Activated CD4-positive, alpha-beta T cell treated with anti-CD3 and anti-CD28 coated beads, Interleukin-2, Interleukin-6, amounts not matched to agents 100 ng/mL and 50 ng/mL, durations not matched to agents 16 hours and 8 hours (primary cell): ENCODE results near the gene ZNRF2.

Experiments
- DNase-seq: peaks from one replicate; pipeline ENCODE4 v3.0.0-alpha.2; 2020

The ZNRF2 gene

DNA sequence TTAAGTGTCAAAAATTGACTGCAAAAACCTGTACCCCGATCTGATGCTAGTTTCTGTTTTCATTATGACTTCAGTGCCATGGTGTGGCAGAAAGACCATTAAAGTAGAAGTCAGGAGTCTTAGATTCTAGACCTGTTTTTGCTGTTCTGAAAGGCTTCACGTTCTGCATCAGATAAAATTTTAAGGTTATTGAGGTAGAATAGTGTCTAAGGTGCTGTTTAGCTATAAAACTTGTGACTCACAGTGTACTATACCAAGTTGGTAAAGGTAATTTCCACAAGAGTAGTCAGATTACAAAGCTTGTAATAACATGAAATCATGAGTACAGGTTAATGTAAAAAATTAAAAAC is 38.6 kb downstream of the ZNRF2 start:
- DNase-seq: peak; percentile 64

DNA sequence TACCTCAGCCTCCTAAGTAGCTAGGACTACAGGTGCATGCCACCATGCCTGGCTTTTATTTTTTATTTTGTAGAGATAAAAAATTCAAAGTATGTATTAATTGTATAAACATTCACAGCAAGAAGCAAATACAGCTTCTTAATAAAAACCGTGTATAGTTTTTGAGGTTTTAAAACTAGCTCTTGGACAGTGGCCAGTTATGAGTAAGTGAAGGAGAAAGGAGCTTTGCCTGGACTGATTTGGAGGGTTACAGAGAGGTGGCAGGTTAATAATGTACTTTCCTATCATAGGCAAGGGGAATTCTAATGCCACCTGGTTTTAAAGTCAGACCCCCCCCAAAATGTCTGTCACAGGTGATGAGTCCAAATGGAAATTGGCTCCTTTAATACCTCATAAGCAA is 43.4 kb downstream of the ZNRF2 start:
- no peak for DNase-seq

- no peak for DNase-seq
These were observed 44.0 kb downstream of the ZNRF2 start for GRCh38 chr7:30328381-30328780.

DNA sequence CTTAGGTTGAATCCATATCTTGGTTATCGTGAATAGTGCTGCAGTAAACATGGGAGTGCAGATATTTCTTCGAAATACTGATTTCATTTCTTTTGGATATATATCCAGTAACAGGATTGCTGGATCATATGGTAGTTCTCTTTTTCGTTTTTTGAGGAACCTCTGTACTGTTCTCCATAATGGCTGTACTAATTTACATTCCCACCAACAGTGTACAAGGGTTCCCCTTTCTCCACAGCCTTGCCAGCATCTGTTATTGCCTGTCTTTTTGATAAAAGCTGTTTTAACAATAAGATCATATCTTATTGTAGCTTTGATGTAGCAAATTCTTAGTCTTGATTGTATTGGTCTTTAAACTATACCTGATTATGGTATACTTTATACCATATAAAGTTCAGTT is 45.3 kb downstream of the ZNRF2 start:
- DNase-seq: no peak

DNA sequence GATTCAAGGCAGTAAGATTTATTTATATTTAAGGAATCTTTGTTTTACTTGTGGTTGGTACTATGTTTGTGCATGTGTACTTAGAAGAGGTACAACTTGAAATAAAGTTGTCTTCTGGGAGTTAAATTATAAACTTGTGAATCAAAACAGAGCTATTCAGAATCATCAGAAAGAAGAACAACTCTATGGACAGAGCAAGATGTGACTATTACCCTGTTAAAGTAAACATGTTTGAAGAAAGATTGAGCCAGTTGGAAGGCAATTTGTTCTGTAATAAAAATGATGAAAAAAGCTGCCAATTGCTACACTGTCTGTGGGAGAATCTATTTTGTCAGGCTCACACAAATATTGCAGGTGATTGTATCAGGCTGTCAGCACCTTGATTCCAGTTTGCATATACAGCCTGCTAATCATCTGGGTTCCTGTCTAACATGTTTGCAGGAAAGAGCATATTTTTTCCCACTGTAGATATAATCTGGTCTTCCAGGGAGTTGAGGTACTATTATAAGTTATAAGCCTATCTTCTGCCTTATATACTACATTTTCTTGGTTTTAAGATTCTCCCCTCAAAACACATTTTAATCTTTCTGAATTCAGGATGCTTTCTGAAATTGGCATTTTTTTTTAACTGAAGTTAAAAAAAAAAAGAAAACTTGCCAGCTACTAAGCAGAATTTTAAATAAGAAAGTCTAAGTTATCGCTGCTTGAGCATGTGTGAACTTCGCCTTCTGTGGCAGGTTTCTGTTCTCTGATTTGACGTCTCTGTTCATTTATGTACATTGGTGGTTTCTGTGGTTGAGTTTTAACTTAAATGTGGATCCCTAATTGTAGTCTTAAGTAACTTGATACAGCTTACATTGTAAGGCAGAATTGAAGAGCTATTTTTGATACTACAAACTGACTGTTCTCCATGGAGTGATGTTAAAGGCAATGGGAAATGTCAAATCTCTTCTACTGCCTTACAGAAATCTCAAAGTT is 46.0 kb downstream of the ZNRF2 start:
- DNase-seq: peak; percentile 68

DNA sequence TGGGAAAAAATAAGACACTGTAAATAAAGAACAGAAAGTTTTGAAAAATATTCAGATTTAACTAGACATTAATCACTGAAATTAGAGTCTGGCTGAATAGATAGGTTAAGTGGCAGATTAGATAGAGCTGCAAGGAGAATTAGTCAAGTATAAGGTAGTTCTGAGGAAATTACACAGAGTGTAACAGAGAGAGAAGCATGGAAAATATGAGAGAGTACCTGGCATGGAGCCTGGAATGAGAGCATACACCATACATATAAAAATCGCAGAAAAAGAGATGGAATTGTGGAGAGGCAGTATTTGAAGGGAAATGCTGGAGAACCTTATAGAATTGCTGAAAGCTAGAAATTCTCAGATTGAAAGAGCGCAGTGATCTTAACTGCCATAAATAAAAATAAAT is 46.9 kb downstream of the ZNRF2 start:
- no peak for DNase-seq

DNA sequence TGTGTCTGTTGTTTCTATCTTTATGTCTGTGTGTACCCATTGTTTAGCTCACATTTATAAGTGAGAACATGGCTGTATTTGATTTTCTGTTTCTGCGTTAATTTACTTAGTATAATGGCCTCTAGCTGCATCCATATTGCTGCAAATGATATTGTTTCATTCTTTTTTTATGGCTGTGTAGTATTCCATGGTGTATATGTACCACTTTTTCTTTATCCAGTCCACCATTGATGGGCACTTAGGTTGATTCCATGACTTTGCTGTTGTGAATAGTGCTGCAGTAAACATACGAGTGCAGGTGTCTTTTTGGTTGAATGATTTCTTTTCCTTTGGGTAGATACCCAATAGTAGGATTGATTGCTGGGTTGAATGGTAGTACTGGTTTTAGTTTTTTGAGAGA is 48.2 kb downstream of the ZNRF2 start:
- DNase-seq: no peak

DNA sequence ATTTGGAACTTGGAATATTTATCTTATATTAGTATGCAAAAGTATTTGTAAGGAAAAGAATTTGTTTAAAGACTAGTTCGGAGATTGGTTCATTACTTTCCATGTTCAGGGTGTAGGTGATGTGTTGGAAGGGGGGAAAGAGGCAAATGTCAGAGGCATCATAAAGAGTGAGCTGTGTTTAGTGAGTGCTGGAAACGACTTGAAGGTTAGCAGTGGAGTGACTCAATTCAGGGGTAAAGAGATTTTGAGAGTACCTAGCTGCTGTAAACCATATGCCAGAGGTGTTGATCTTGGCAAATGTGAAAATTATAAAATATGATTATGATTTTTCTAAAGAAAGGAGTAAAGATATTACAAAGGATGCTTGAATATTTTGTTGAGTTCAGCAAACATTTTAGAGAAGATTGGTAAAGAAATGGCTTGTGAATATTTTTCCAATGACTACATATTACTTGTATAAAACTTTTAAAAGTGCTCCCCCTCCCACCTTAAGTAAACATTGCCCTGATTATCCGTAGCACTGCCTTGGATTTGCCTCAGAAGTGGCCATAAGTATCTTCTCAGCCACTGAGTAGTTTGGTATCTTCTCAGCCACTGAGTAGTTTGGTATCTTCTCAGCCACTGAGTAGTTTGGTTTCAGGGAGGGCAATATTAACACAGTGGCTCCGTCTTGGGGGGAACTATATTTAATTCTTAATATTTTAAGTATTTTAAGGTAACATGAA is 51.5 kb downstream of the ZNRF2 start:
- DNase-seq: no peak

DNA sequence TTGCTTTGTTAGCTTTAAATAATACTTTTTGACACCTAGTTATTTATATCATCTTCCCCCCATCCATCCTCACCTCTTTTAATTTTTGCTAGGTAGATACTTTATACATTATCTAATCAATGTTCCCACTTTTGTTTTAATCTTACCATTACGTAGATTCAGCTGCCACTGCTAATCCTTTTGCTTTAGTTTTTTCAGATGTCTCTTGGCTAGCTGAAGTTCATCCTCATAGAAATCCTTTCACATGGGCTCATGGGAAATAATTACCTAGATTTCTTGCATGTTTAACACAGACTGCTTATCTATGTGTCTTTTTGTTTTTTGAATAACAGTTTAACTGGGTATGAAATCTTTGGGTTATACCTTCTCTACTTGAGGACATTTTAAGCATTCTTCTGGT is 60.1 kb downstream of the ZNRF2 start:
- DNase-seq: no peak

DNA sequence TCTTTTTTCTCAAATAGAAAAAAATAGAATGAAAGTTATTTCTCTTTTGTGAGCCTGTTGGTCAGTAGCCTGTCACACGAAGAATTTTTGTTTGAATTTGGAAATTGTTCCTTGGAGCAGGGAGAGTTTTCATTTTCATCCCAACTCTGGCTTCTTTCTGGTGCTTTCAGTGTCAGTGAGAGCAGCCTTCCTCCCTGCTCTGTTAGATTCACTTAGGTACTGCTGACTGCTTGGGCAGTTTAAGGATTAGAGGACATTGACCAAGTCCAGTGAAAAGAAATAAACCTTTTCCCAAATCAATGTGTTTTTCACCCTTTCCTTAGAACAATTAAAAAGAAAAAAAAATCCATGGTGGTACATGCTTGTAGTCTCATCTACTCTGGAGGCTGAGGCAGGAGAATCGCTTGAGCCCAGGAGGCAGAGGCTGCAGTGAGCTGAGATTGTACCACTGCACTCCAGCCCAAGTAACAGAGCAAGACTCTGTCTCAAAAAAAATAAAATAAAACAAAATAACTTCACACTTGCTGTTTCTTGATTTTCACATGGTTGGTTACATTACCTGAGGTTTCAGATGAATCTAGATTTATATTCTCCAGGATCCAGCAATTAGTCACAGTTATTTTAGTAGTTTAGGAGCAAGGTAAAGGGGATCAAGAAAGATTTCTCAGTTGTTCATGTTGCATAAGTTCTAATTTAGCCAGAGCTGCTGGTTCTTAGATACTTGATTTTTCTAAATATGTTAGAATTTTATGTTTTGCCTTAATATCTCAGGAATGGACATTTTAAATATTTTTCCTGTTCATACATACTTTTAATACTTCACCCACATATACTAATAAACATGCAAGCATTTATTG is 63.1 kb downstream of the ZNRF2 start:
- no peak for DNase-seq

- DNase-seq: peak; percentile 82
These were observed 63.7 kb downstream of the ZNRF2 start for GRCh38 chr7:30348083-30348560.

GRCh38 chr7:30349170-30349569 is 64.8 kb downstream of the ZNRF2 start:
- no peak for DNase-seq

- DNase-seq: no peak
These were observed 65.4 kb downstream of the ZNRF2 start for GRCh38 chr7:30349816-30350215.

DNA sequence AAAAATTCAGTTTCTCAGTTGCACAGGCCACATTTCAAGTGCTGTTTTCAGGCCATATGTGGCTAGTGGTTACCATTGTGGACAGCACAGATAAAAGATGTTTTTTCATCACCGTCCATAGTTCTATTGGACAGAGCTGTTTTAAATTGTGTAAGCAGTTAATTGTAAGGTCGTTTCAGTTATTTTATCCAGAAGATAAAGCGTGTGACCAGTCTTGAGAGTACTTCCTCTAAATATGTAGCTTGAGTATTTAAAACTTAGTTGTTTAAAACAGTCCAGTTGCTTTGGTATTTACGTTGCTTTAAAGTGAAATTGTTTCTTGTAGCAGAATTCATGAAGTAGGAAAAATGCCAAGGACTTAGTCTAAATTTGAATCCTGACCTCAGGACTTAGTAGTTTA is 66.9 kb downstream of the ZNRF2 start:
- DNase-seq: no peak

DNA sequence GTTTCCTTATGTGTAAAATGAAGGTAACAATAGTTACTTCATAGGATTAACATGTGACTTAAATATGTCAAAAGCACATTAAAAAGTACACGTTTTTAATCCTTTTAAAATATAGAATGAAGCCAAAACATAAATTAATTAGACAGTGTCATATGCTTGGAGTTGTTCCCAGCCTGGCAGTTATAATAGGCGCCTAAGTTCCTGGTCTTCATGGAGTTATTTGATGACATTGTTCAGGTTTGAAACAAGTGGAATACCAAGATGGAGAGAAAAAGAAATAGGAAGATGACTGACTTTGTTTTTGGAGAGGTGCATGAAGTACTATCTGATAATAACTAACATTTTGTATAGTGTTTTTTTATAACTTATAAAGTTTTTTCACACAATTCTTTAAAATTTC is 67.3 kb downstream of the ZNRF2 start:
- no peak for DNase-seq

DNA sequence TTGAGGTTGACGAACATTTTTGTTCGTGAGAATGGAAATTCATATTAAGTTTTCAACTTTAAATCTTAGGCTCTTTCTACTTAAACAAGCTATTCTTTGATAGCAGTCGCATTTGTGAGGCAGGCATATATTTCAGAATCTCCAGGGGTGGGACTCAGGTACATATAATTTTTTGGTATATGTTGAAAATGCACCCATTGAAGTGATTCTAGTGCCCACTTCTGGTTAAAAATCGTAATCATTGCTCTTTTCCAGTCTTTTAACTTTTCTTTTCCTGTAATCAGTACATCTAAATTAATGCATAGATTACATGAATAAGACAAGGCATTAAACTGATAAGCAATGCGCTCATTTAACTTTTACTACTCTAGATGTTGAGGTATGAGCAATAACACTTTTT is 67.8 kb downstream of the ZNRF2 start:
- no peak for DNase-seq

DNA sequence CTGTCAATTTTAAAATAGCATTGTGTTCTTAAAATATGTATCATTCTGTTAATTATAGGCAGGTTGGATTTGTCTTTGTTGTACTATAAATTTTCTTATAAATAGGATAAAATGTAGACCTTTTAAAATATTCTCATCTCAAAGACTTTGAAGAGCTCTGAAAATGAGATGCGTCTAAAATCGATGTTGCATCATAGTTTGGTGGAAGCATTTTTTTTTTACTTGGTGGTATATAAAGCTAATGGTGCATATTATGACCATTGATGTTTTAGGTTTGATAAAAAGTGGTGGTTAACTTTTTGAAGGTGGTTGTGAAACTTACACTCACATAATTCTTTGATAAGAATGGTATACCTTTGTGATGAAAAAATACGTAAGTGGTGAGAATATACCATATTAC is 69.1 kb downstream of the ZNRF2 start:
- no peak for DNase-seq

DNA sequence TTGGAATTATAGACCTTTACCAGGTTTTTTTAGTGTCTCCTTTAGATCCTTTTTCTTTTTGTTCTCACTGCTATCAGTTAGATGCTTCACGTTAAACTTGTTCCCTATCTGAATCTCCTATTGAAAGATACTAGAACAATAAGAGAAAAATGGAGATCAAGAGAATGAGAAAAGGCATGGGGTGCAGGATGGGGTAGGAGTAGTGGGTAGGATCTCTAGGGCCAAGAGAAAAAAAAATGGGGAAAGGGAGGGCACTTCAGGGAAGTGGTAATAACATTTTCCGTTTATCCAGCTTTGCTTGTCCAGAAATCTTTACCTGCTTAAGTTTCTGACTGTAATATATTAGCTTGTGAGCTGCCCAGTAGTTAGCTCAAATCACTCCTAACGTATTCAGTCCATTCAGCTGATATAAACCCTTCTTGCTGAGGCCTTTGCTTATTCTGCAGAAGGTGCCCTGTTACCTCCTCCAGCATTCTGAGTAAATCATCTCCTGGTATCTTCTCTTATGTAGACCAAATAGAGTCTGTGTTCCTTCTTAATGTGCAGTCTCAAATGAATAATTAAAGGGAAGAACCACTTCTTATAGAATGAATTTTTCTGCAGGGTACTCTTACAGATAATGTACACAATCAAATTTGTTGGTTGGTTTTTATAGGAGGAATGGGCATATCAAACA is 69.7 kb downstream of the ZNRF2 start:
- no peak for DNase-seq

DNA sequence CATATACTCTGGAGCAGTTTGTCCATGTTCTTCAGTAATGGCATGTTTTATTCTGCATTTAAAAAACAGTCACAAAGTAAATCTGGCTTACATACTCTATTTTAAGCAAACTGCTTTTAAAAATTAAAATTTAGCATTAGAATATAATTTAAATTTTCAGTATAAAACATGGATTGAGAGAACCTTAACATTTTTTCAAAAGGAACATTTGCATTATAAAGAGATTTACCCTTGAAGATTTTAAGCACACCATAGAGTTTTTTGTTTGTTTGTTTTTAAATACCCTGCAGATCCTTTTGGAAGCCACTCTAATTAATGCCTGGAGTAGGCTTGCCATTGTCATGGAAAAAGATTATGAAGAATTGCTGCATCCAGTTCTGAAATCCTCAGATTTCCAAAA is 70.4 kb downstream of the ZNRF2 start:
- no peak for DNase-seq

- no peak for DNase-seq
These were observed 75.6 kb downstream of the ZNRF2 start for GRCh38 chr7:30359957-30360356.

DNA sequence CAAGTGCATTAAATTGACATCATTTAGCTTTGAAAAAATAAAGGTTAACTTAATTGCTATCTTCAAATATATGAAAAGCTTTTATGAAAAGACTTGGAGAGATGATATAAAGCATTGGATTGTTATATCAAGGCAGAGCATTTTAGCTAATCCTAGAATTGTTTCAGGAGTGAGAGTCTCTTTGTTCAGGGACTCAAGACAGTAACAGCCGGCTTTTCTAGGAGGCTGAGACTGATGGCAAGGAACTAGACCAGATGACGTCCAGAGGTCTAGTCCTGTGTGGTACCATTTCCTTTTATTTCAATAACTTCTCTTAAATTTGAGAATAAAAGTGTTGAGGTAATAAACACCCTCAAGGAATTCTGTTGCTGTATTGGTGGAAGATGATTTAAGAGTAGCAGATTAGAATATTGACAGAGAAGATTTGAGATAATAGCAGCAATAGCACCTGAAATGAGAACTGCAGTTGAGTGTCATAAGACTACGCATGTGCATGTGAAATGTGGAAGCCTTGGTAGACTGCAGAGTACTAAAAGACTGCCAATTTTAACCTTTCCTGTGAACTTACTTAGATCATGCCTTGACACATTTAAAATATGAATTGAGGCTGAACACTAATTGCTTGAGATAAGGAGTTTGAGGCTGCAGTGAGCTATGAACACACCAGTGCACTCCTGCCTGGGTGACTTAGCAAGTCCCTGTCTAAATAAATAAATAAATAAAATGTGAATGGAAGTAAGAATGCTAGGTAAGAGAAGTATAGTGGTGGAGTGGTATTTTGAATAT is 79.6 kb downstream of the ZNRF2 start:
- no peak for DNase-seq

- no peak for DNase-seq
These were observed 80.4 kb downstream of the ZNRF2 start for GRCh38 chr7:30364773-30365172.
